ENCODE results near the gene MB.

DNA sequence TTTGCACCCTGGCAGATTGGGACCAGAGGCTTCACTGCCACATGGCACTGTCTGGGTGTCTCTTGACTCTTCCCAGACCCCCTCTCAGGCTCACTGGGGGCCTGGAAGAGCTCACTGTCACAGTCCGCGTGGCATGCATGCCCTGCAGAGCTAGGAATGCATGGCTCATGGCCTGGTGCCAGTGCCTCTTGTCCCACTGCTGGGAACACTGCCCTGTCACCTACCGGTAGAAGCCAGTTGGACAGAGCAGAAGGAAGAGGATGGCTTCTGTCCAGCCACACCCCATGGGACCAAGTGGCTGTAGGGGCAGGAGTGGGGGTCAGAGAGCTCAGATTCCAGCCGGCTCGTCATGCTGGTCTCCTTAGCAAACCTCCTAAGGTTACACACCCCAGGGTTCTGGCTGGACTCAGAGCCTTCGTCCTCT is 29.7 kb downstream of the MB start:
- TF ChIP-seq, protein P1, sequence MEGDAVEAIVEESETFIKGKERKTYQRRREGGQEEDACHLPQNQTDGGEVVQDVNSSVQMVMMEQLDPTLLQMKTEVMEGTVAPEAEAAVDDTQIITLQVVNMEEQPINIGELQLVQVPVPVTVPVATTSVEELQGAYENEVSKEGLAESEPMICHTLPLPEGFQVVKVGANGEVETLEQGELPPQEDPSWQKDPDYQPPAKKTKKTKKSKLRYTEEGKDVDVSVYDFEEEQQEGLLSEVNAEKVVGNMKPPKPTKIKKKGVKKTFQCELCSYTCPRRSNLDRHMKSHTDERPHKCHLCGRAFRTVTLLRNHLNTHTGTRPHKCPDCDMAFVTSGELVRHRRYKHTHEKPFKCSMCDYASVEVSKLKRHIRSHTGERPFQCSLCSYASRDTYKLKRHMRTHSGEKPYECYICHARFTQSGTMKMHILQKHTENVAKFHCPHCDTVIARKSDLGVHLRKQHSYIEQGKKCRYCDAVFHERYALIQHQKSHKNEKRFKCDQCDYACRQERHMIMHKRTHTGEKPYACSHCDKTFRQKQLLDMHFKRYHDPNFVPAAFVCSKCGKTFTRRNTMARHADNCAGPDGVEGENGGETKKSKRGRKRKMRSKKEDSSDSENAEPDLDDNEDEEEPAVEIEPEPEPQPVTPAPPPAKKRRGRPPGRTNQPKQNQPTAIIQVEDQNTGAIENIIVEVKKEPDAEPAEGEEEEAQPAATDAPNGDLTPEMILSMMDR (IDR thresholded peaks at IDR 0.05 in 4 of 5, conservative IDR thresholded peaks at IDR 0.05 in 1 of 5), result peak in 1 of 5 experiments; percentile 35
- no peak for TF ChIP-seq POLR2A (IDR thresholded peaks at IDR 0.05)
